HepG2 (cell line): ENCODE results near the gene CACNA2D3. TPM values are rescaled to one million over a fixed set of nuclear protein-coding genes. Genes with fewer than 3 reads are reported as not detected.

Experiments used
- ATAC-seq: fragments of 200-7000 bp; cut with Tn5 transposase; 3 replicates; pipeline ENCODE4 v1.9.1; 2020; ENCODE audit warnings: mild to moderate bottlenecking, moderate library complexity
- BruUV-seq: library from RNA; stranded (reverse); fragments of 400-500 nt; replicated peaks from 2 replicates; lab custom pipeline; 2021; lab: Mats Ljungman, UMichigan
- CTCF ChIA-PET: fragments of 300-600 bp; formaldehyde crosslinking; extraction: SDS; loops from one replicate; lab custom pipeline; 2021; ENCODE audit warnings: low total read pairs, inconsistent platforms, low intra/inter-chr PET ratio; lab: Yijun Ruan, JAX
- POLR2A ChIA-PET: fragments of 350-600 bp; sonication (Branson Sonifier 250); formaldehyde crosslinking; loops from one replicate; lab custom pipeline; 2020; ENCODE audit warnings: antibody characterized with exemption, inconsistent platforms; lab: Yijun Ruan, JAX
- DNase-seq: peaks from one replicate; pipeline ENCODE4 v3.0.0-alpha.2; 2015; ENCODE audit warnings: low spot score
- FAIRE-seq: peaks from 3 replicates; lab custom pipeline; 2011; peaks lifted over from hg19 to GRCh38; lab: Jason Lieb, UNC
- H2AFZ ChIP-seq: one replicate; pipeline ENCODE4 v1.6.1; 2011; ENCODE audit warnings: low read length, inconsistent platforms
- H3K27ac ChIP-seq: fragments of 300-600 bp; 3 replicates; pipeline ENCODE4 v1.8.0; 2011; ENCODE audit warnings: mixed run types, mild to moderate bottlenecking, mixed read lengths, low read length, inconsistent platforms; ENCODE audit not compliant: insufficient read depth; ENCODE audit errors: extremely low read length
- H3K27me3 ChIP-seq, 2 experiments: fragments of 200-600 bp in 1 of 2; 2 replicates in 1 of 2; 3 replicates in 1 of 2; pipeline versions ENCODE4 v1.6.0 to v1.8.0; 2011; ENCODE audit warnings: low read length in 2 of 2, mild to moderate bottlenecking in 2 of 2, moderate library complexity in 2 of 2, inconsistent platforms in 1 of 2; ENCODE audit not compliant: insufficient read depth in 2 of 2, control insufficient read depth in 1 of 2
- H3K36me3 ChIP-seq, 2 experiments: fragments of 200-600 bp in 1 of 2; replicated peaks in 1 of 2; 2 replicates in 1 of 2; 3 replicates in 1 of 2; pipeline versions ENCODE4 v1.5.1 to v1.8.0; 2011; ENCODE audit warnings: low read length in 2 of 2, inconsistent platforms in 1 of 2; ENCODE audit not compliant: insufficient read depth in 2 of 2, control insufficient read depth in 1 of 2
- H3K4me1 ChIP-seq: 2 replicates; pipeline ENCODE4 v1.5.1; 2012; ENCODE audit warnings: low read length, inconsistent platforms; ENCODE audit not compliant: insufficient read depth
- H3K4me2 ChIP-seq: 2 replicates; pipeline ENCODE4 v1.6.0; 2011; ENCODE audit warnings: low read depth, low read length, inconsistent platforms
- H3K4me3 ChIP-seq, 3 experiments: fragments of 200-600 bp in 1 of 3; sonication (generic), shearing (Covaris generic) in 1 of 3; replicated peaks in 1 of 3; 2 replicates each; pipeline ENCODE4 v1.5.1; 2011 to 2016; ENCODE audit warnings: low read length in 3 of 3, inconsistent platforms in 2 of 3, low read depth in 2 of 3, mild to moderate bottlenecking in 2 of 3, control low read depth in 1 of 3, mixed read lengths in 1 of 3; ENCODE audit not compliant: insufficient read depth in 1 of 3
- H3K79me2 ChIP-seq: one replicate; pipeline ENCODE4 v1.6.1; 2011; ENCODE audit warnings: low read length, inconsistent platforms; ENCODE audit not compliant: insufficient read depth
- H3K9ac ChIP-seq: 2 replicates; pipeline ENCODE4 v1.6.0; 2011; ENCODE audit warnings: mild to moderate bottlenecking, low read depth, low read length, inconsistent platforms; ENCODE audit not compliant: insufficient read depth
- H3K9me3 ChIP-seq: 2 replicates; pipeline ENCODE4 v1.5.1; 2012; ENCODE audit warnings: mild to moderate bottlenecking, low read length
- H4K20me1 ChIP-seq: 2 replicates; pipeline ENCODE4 v1.6.0; 2011; ENCODE audit warnings: inconsistent platforms, mild to moderate bottlenecking, low read length, moderate library complexity; ENCODE audit not compliant: insufficient read depth
- CHD4 ChIP-seq: fragments of 200-600 bp; sonication (generic); IDR thresholded peaks from 2 replicates; pipeline ENCODE4 v1.7.0; 2017; ENCODE audit warnings: mild to moderate bottlenecking, low read length, borderline replicate concordance
- ERF ChIP-seq: IDR thresholded peaks from 2 replicates; pipeline ENCODE4 v1.6.1; 2018; ENCODE audit warnings: missing biosample characterization, missing genetic modification reagents
- FOXP1 ChIP-seq, 2 experiments: fragments of 450-650 bp in 1 of 2; IDR thresholded peaks; 2 replicates each; pipeline ENCODE4 v1.6.1; 2017 to 2018; ENCODE audit warnings: antibody characterized with exemption in 1 of 2
- MEF2D ChIP-seq: sonication (generic); formaldehyde crosslinking; IDR thresholded peaks from 2 replicates; pipeline ENCODE4 v1.5.1; 2020; ENCODE audit warnings: mild to moderate bottlenecking, missing genetic modification reagents
- PHF8 ChIP-seq: sonication (generic); formaldehyde crosslinking; IDR thresholded peaks from 2 replicates; pipeline ENCODE4 v1.5.0; 2020; ENCODE audit warnings: missing genetic modification reagents
- RCOR2 ChIP-seq: IDR thresholded peaks from 2 replicates; pipeline ENCODE4 v1.6.1; 2016; ENCODE audit warnings: missing biosample characterization, missing genetic modification reagents
- REL ChIP-seq: sonication (generic); formaldehyde crosslinking; conservative IDR thresholded peaks from 2 replicates; pipeline ENCODE4 v1.8.0; 2022; ENCODE audit warnings: mild to moderate bottlenecking, missing genetic modification reagents, moderate library complexity
- SNRNP70 ChIP-seq: fragments of 200-400 bp; formaldehyde crosslinking; IDR thresholded peaks from 2 replicates; pipeline ENCODE4 v1.6.1; 2017; ENCODE audit warnings: mild to moderate bottlenecking, low read depth, low read length, moderate library complexity
- TCF12 ChIP-seq, 2 experiments: fragments of 450-650 bp in 1 of 2; sonication (generic) in 1 of 2; formaldehyde crosslinking in 1 of 2; IDR thresholded peaks; 2 replicates each; pipeline versions ENCODE4 v1.6.1 to v1.8.0; 2017 to 2022; ENCODE audit warnings: antibody characterized with exemption in 1 of 2, mild to moderate bottlenecking in 1 of 2, missing genetic modification reagents in 1 of 2, moderate library complexity in 1 of 2
- TOE1 ChIP-seq: sonication (generic); formaldehyde crosslinking; IDR thresholded peaks from 2 replicates; pipeline ENCODE4 v1.4.0; 2020; ENCODE audit warnings: mild to moderate bottlenecking, missing genetic modification reagents
- XRCC5 ChIP-seq: fragments of 200-400 bp; formaldehyde crosslinking; optimal IDR thresholded peaks from 2 replicates; pipeline ENCODE3; 2017; ENCODE audit warnings: mild to moderate bottlenecking, low read length
- ZKSCAN5 ChIP-seq: sonication (generic); formaldehyde crosslinking; IDR thresholded peaks from 2 replicates; pipeline ENCODE4 v1.5.1; 2020; ENCODE audit warnings: mild to moderate bottlenecking, missing genetic modification reagents
- ZNF253 ChIP-seq: sonication (generic); formaldehyde crosslinking; IDR thresholded peaks from 2 replicates; pipeline ENCODE4 v1.8.0; 2022; ENCODE audit warnings: mild to moderate bottlenecking, missing genetic modification reagents, borderline replicate concordance
- WGBS: methylation state at CpG from one replicate; pipeline ENCODE4 v1.1.6; 2017; ENCODE audit warnings: low lambda C conversion rate; 5-methylcytosine and 5-hydroxymethylcytosine counted together
- in situ Hi-C: cut with HindIII; loops from 2 replicates; pipeline ENCODE4 v1.10.0; 2017; ENCODE audit warnings: low pct_unique_long_range_greater_than_20kb; ENCODE audit not compliant: extremely low pct_ligation_motif_present
- intact Hi-C: fragments of 100-400 bp; cut with micrococcal nuclease; formaldehyde crosslinking; loops from one replicate; pipeline ENCODE4 v1.10.0; 2022; ENCODE audit not compliant: unreplicated experiment
- polyA plus RNA-seq, 8 experiments: library from polyadenylated mRNA; depleted of rRNA in 3 of 8; stranded (reverse) in 7 of 8; unstranded in 1 of 8; fragments of >200 nt; fragmentation: Illumina TruSeq in 4 of 8; extraction: Trizol in 4 of 8; gene quantifications; 2 replicates each; pipeline versions ENCODE4 v1.2.1 to v1.2.3, GENCODE V29; 2011 to 2016; ENCODE audit warnings: low read depth in 4 of 8, missing spikeins in 1 of 8, mixed read lengths in 1 of 8; ENCODE audit not compliant: insufficient read depth in 1 of 8
- total RNA-seq, 5 experiments: library from RNA; depleted of rRNA; stranded (reverse); fragments of >200 nt; fragmentation: Illumina TruSeq; extraction: Trizol; gene quantifications; 2 replicates each; pipeline ENCODE4 v1.2.3, GENCODE V29; 2016; ENCODE audit warnings: low read depth in 1 of 5
- TF ChIP-seq, protein P1 (sequence below): sonication (generic); formaldehyde crosslinking; IDR thresholded peaks from 2 replicates; pipeline ENCODE4; 2020; ENCODE audit warnings: missing genetic modification reagents, mild to moderate bottlenecking, borderline replicate concordance

The CACNA2D3 gene
- total and polyA plus RNA-seq, 2 of the 13 experiments (the other 11 are each of a cell fraction or from before 2014, with no cell fraction given), result not detected

DNA sequence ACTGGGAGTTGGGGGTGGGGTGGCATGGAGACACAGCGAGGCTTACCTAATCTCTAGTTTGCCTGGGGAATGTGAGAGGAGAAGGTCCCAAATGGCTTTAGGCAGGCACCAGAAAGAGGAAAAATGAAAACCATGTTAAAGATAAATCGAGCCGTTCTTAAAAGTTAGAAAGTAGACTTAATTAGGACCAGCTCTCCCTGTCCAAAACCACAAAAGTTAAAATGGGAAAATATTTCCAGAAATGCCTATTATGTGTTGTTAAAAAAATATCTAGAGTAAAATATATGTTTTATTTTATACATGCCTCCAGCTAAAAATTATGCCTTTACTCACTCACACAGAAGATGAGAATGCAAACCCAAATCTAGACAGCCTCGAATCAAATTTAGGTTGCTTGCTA, 755.4 kb downstream of the CACNA2D3 start:
- ATAC-seq (no peak), FAIRE-seq (no peak)
- 0% methylated on average over 4 of the region's 4 CpGs for WGBS

DNA sequence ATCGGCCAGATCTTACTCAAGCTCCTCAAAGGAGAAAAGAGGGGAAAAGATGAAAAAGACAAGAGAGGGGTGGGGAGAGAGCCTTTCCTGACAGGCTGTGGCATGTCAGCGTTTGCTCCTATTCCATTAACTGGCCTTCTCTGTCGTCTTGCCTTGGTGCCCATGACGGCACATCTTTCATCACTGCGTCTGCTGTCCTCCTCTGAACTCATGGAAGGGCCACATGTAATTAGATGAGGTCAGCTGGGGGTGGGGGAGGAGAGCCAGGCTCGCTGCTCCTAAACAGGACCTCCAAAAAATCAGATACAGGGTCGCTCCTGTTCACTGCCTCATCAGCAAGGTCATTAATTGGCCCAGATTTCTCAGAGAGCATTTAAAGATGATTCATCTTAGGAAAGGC, 755.8 kb downstream of the CACNA2D3 start:
- no peaks in the 10 kb centered on the region for H3K36me3 ChIP-seq
- intact Hi-C loops, result no loop called here
- H4K20me1 ChIP-seq, result no peaks in the 10 kb centered on the region
- no peak overlapping the region for H2AFZ ChIP-seq
- no peak overlapping the region for H3K4me2 ChIP-seq
- no peak overlapping the region for H3K4me3 ChIP-seq
- FAIRE-seq (no peak), ATAC-seq (no peak), DNase-seq (no peak)
- H3K27ac ChIP-seq, result no peak overlapping the region
- TF ChIP-seq, protein P1, sequence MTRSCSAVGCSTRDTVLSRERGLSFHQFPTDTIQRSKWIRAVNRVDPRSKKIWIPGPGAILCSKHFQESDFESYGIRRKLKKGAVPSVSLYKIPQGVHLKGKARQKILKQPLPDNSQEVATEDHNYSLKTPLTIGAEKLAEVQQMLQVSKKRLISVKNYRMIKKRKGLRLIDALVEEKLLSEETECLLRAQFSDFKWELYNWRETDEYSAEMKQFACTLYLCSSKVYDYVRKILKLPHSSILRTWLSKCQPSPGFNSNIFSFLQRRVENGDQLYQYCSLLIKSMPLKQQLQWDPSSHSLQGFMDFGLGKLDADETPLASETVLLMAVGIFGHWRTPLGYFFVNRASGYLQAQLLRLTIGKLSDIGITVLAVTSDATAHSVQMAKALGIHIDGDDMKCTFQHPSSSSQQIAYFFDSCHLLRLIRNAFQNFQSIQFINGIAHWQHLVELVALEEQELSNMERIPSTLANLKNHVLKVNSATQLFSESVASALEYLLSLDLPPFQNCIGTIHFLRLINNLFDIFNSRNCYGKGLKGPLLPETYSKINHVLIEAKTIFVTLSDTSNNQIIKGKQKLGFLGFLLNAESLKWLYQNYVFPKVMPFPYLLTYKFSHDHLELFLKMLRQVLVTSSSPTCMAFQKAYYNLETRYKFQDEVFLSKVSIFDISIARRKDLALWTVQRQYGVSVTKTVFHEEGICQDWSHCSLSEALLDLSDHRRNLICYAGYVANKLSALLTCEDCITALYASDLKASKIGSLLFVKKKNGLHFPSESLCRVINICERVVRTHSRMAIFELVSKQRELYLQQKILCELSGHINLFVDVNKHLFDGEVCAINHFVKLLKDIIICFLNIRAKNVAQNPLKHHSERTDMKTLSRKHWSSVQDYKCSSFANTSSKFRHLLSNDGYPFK (CRISPR knock-in tag), result no peak
- TF ChIP-seq ZKSCAN5 (CRISPR knock-in tag) (no peak), REL (CRISPR knock-in tag) (no peak), CHD4 (no peak), TCF12 (IDR thresholded peaks at IDR 0.05) (no peak), TCF12 (CRISPR knock-in tag; IDR thresholded peaks at IDR 0.05) (no peak), RCOR2 (no peak), FOXP1 (IDR thresholded peaks at IDR 0.05) (no peak), FOXP1 (CRISPR knock-in tag; IDR thresholded peaks at IDR 0.05) (no peak), XRCC5 (no peak), PHF8 (CRISPR knock-in tag) (no peak), SNRNP70 (no peak), ERF (CRISPR knock-in tag) (no peak)
- no TSS peak for BruUV-seq
- peaks cover 0 to 8% of the 10 kb centered on the region in 2 experiments; a peak in 1 of 5 replicates for H3K27me3 ChIP-seq
- POLR2A ChIA-PET, result no interaction called here
- no peaks in the 10 kb centered on the region for H3K4me1 ChIP-seq
- no peaks in the 10 kb centered on the region for H3K79me2 ChIP-seq
- no peak overlapping the region for H3K9ac ChIP-seq
- H3K9me3 ChIP-seq, result no peaks in the 10 kb centered on the region
- WGBS, result 10% methylated on average over 7 of the region's 7 CpGs
- in situ Hi-C loops, result no loop called here
- CTCF ChIA-PET, result no interaction called here

More for the DNA sequence above, 755.4 kb downstream of the CACNA2D3 start:
- Histone ChIP-seq H3K79me2 (no peaks in the 10 kb centered on the region), H4K20me1 (no peaks in the 10 kb centered on the region), H3K9me3 (no peaks in the 10 kb centered on the region), H3K4me3 (no peak overlapping the region), H3K27ac (no peak overlapping the region), H3K4me2 (no peak overlapping the region), H3K27me3 (peaks cover 0 to 8% of the 10 kb centered on the region in 2 experiments; a peak in 1 of 5 replicates)
- DNase-seq, result no peak
- TF ChIP-seq TOE1 (CRISPR knock-in tag) (no peak), MEF2D (CRISPR knock-in tag) (no peak), ZNF253 (CRISPR knock-in tag) (no peak)
- TF ChIP-seq, all 625 proteins: peak for 0
- in situ Hi-C loops, result no loop called here
- H2AFZ ChIP-seq, result no peak overlapping the region
- H3K9ac ChIP-seq, result no peak overlapping the region
- POLR2A ChIA-PET, result no interaction called here
- intact Hi-C loops, result no loop called here
- no peaks in the 10 kb centered on the region for H3K4me1 ChIP-seq
- no peaks in the 10 kb centered on the region for H3K36me3 ChIP-seq
- BruUV-seq, result no TSS peak
- CTCF ChIA-PET, result no interaction called here
